Measurements from ENCODE around the gene RIN3. TPM values are rescaled to one million over a fixed set of nuclear protein-coding genes. Genes with fewer than 3 reads are reported as not detected.
"Not testable (repeated sequence)": the region's sequence is repeated elsewhere in the genome, so short reads cannot be mapped to it uniquely, and the experiment has no call there.

Gene RIN3
- total RNA-seq, 4 donors from 2014 or later: 15.4 to 53.6 (median 39.7) TPM

DNA sequence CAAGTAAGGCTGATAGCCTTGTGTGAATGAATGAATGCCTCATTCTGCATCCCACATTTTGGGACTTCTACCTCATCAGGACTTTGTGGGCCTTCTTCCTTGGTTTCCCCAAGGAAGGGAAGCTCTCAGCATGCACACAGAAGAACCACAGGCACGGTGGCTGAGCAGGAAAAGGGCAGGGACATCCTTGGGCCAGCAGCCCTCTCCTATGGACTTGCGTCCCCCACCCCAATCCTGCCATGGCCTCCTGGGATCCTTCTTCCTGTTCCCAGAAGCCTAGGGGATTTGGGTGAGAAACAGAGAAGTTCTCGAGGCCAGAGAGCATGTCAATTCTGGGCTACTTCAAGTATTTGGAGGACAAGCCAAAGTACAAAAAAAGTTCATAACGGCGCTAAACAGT is 165.2 kb downstream of the RIN3 start:
- H3K36me3 ChIP-seq: peaks cover 0 to 44% (median 0%) of the 10 kb centered on the region in 3 donors
- H3K9me3 ChIP-seq: no peaks in the 10 kb centered on the region
- H3K4me1 ChIP-seq: peaks cover 3 to 13% (median 10%) of the 10 kb centered on the region in 4 donors
- no peaks in the 10 kb centered on the region for H3K27me3 ChIP-seq
- H3K4me3 ChIP-seq: no peak overlapping the region
- no peak for DNase-seq
- no peak for TF ChIP-seq POLR2A (IDR thresholded peaks at IDR 0.05)
- TF ChIP-seq, protein P1, sequence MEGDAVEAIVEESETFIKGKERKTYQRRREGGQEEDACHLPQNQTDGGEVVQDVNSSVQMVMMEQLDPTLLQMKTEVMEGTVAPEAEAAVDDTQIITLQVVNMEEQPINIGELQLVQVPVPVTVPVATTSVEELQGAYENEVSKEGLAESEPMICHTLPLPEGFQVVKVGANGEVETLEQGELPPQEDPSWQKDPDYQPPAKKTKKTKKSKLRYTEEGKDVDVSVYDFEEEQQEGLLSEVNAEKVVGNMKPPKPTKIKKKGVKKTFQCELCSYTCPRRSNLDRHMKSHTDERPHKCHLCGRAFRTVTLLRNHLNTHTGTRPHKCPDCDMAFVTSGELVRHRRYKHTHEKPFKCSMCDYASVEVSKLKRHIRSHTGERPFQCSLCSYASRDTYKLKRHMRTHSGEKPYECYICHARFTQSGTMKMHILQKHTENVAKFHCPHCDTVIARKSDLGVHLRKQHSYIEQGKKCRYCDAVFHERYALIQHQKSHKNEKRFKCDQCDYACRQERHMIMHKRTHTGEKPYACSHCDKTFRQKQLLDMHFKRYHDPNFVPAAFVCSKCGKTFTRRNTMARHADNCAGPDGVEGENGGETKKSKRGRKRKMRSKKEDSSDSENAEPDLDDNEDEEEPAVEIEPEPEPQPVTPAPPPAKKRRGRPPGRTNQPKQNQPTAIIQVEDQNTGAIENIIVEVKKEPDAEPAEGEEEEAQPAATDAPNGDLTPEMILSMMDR (IDR thresholded peaks at IDR 0.05): no peak
- no peak overlapping the region for H3K27ac ChIP-seq

DNA sequence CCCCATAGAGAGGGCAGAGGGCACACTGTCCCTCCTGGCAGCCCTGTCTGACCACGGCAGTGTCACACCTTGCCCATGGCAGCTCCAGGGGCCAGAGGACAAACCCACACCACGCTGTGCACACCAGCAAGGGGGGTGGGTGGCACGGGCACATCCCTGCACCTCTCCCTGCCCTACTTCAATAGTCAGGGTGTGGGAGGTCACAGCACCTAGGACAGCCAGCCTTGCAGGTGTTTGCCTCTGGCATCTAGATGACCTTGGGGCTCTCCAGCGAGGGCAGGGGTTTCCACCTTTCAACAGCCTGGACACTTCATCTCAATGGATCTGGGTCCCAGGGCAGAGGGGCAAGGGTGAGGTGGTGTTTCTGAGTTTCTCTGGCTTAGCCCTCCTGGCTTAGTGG is 165.7 kb downstream of the RIN3 start:
- Histone ChIP-seq H3K4me3 (no peak overlapping the region), H3K36me3 (peaks cover 0 to 48% (median 0%) of the 10 kb centered on the region in 3 donors)
- TF ChIP-seq POLR2A (IDR thresholded peaks at IDR 0.05): no peak
- TF ChIP-seq, protein P1 (IDR thresholded peaks at IDR 0.05): no peak

DNA sequence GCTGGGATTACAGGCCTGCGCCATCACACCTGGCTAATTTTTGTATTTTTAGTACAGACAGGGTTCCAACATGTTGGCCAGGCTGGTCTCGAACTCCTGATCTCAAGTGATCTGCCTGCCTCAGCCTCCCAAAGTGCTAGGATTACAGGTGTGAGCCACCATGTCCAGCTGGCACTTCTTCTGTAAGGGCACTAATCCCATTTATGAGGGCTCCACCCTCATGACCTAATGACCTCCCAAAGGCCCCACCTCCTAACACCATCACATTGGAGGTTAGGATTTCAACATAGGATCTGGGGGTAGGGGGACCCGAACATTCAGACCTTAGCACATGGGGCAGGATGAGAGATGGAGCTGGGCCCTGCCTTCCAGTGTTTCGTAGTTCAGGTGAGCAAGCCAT is 166.7 kb downstream of the RIN3 start:
- not testable (repeated sequence) for H3K4me3 ChIP-seq, H3K9me3 ChIP-seq, H3K27me3 ChIP-seq, DNase-seq
- H3K36me3 ChIP-seq: peaks cover 0 to 59% (median 0%) of the 10 kb centered on the region in 3 donors
- peak overlapping the region in 1 of 4 donors; percentile 21 for H3K27ac ChIP-seq
- H3K4me1 ChIP-seq: peaks cover 3 to 12% (median 10%) of the 10 kb centered on the region in 4 donors

More for the DNA sequence above, 165.7 kb downstream of the RIN3 start:
- Histone ChIP-seq H3K4me1 (peaks cover 3 to 13% (median 10%) of the 10 kb centered on the region in 4 donors), H3K27ac (no peak overlapping the region), H3K27me3 (no peaks in the 10 kb centered on the region), H3K9me3 (no peaks in the 10 kb centered on the region)
- DNase-seq: no peak

DNA sequence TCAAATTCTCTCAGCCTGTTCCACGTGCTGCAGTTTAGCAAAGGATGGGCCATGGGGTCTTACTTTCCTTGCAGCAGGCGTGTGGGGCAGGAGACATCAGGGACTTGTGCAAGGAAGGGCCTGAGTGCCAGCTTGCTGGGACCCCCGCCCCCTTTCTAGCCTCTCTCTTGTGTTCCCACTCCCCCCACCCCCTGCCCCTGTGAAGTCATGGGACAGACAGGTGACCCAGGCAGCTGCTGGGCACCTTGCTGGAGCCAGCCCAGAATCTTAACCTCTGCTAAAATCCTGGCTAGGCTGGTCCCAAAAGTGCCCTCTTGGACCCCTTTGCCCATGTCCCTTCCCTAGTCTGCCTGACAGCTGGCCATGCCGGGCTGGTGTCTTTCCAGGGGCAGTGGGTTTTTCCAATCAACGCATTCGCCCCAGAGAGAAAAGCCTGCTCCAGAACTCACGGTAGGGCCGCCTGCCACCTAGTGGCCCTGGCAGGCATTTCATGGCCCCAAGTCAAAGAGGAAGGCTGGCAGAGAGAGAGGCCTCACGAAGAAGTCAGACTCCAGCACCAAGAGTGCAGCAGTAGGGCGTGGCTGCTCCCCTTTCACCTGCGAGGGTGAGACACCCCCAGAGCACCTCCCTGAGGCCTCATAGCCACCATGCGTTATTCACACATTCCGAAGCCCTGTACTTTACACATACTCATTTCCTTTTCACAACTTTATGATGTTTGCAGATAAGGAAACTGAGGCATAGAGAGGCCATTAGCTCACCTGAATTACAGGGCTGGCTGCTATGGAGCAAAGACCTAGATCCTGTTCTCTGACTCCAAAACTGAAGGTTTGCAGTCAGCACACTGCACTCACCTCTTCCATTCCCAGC is 167.4 kb downstream of the RIN3 start:
- Histone ChIP-seq H3K4me1 (peaks cover 3 to 10% (median 9%) of the 10 kb centered on the region in 4 donors), H3K4me3 (no peak overlapping the region), H3K27me3 (no peaks in the 10 kb centered on the region), H3K9me3 (no peaks in the 10 kb centered on the region), H3K36me3 (peaks cover 0 to 66% (median 0%) of the 10 kb centered on the region in 3 donors), H3K27ac (peak overlapping the region in 1 of 4 donors; percentile 21)
- no peak for TF ChIP-seq POLR2A (IDR thresholded peaks at IDR 0.05)
- TF ChIP-seq, protein P1 (IDR thresholded peaks at IDR 0.05): peak; percentile 94 to 97 (median 95)
- DNase-seq: peak; percentile 74 to 91 (median 84)

DNA sequence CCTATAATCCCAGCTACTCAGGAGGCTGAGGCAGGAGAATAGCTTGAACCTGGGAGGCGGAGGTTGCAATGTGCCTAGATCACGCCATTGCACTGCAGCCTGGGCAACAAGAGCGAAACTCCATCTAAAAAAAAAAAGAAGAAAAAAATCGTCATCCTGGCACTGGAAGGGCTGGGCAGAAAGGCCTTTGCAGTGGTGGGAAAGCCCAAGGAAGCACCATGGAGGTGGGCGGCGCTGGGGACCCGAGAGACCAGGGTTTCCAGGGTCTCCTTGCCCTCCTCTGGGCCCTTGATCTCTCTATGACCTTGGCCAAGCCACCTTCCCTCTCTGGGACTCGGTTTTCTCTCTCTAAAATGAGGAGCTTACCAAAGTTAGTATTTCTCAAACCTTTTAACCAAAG is 169.5 kb downstream of the RIN3 start:
- Histone ChIP-seq H3K4me3 (no peak overlapping the region), H3K9me3 (no peaks in the 10 kb centered on the region), H3K27ac (no peak overlapping the region), H3K27me3 (no peaks in the 10 kb centered on the region), H3K36me3 (peaks cover 0 to 57% (median 0%) of the 10 kb centered on the region in 3 donors), H3K4me1 (peaks cover 0 to 30% (median 4%) of the 10 kb centered on the region in 4 donors)
- TF ChIP-seq, protein P1 (IDR thresholded peaks at IDR 0.05): no peak
- TF ChIP-seq POLR2A (IDR thresholded peaks at IDR 0.05): no peak
- no peak for DNase-seq

All from Peyer's patch (tissue), 4 donors.